ENCODE measurements around the gene PAF1.
A peak's percentile ranks its signal among the peaks of the same experiment; 100 is the strongest.
"Not testable (repeated sequence)": the region's sequence is repeated elsewhere in the genome, so short reads cannot be mapped to it uniquely, and the experiment has no call there.

The PAF1 gene

GRCh38 chr19:39341719-39342604, 48.9 kb downstream of the PAF1 start, which contains the start of gene SAMD4B:
Gene SAMD4B (plus strand): TSS chr19:39342421. CDS start chr19:39356894, 14,473 bp downstream.
- peak; percentile 94 for DNase-seq (ENCODE audit: low read depth, low spot score)
- Histone ChIP-seq H3K27me3 (ENCODE audit: insufficient read depth, insufficient read length) (no peaks in the 10 kb centered on the region), H3K9me3 (ENCODE audit: insufficient read depth, low read length) (no peaks in the 10 kb centered on the region), H3K4me3 (ENCODE audit: insufficient read length, low read depth) (peak within 1 kb of the TSS; percentile 86), H3K9ac (ENCODE audit: insufficient read length, low read depth) (peak within 1 kb of the TSS; percentile 86), H3K36me3 (ENCODE audit: insufficient read depth, insufficient read length, low read length) (peaks cover 10% of the 10 kb centered on the region), H3K4me1 (ENCODE audit: insufficient read depth, insufficient read length) (peaks cover 5% of the 10 kb centered on the region)
- TF ChIP-seq SUZ12 (IDR thresholded peaks at IDR 0.05; ENCODE audit: extremely low read depth, insufficient read depth, insufficient read length) = no peak
- TF ChIP-seq ZNF274 (IDR thresholded peaks at IDR 0.05; ENCODE audit: low read depth, low read length) = no peak
- no peak for TF ChIP-seq YY1 (IDR thresholded peaks at IDR 0.05; ENCODE audit: insufficient read depth, insufficient read length)

GRCh38 chr19:39341129-39341718, 49.7 kb downstream of the PAF1 start:
- TF ChIP-seq YY1 (IDR thresholded peaks at IDR 0.05; ENCODE audit: insufficient read depth, insufficient read length) (no peak), SUZ12 (IDR thresholded peaks at IDR 0.05; ENCODE audit: extremely low read depth, insufficient read depth, insufficient read length) (no peak), ZNF274 (IDR thresholded peaks at IDR 0.05; ENCODE audit: low read depth, low read length) (no peak)
- Histone ChIP-seq H3K9me3 (ENCODE audit: insufficient read depth, low read length) (no peaks in the 10 kb centered on the region), H3K36me3 (ENCODE audit: insufficient read depth, insufficient read length, low read length) (peaks cover 10% of the 10 kb centered on the region), H3K4me1 (ENCODE audit: insufficient read depth, insufficient read length) (peaks cover 5% of the 10 kb centered on the region), H3K4me3 (ENCODE audit: insufficient read length, low read depth) (peak overlapping the region; percentile 86), H3K9ac (ENCODE audit: insufficient read length, low read depth) (peak overlapping the region; percentile 79), H3K27me3 (ENCODE audit: insufficient read depth, insufficient read length) (no peaks in the 10 kb centered on the region)
- peak; percentile 22 for DNase-seq (ENCODE audit: low read depth, low spot score)

GRCh38 chr19:39340156-39340555, 50.8 kb downstream of the PAF1 start:
- not testable (repeated sequence) for H3K9me3 ChIP-seq (ENCODE audit: insufficient read depth, low read length); H3K4me1 ChIP-seq (ENCODE audit: insufficient read depth, insufficient read length); DNase-seq (ENCODE audit: low read depth, low spot score); H3K36me3 ChIP-seq (ENCODE audit: insufficient read depth, insufficient read length, low read length); H3K27me3 ChIP-seq (ENCODE audit: insufficient read depth, insufficient read length); H3K4me3 ChIP-seq (ENCODE audit: insufficient read length, low read depth); H3K9ac ChIP-seq (ENCODE audit: insufficient read length, low read depth)

GRCh38 chr19:39339674-39340073, 51.2 kb downstream of the PAF1 start:
- Histone ChIP-seq H3K4me3 (ENCODE audit: insufficient read length, low read depth) (no peak overlapping the region), H3K27me3 (ENCODE audit: insufficient read depth, insufficient read length) (no peaks in the 10 kb centered on the region), H3K9me3 (ENCODE audit: insufficient read depth, low read length) (no peaks in the 10 kb centered on the region), H3K9ac (ENCODE audit: insufficient read length, low read depth) (no peak overlapping the region), H3K4me1 (ENCODE audit: insufficient read depth, insufficient read length) (no peaks in the 10 kb centered on the region), H3K36me3 (ENCODE audit: insufficient read depth, insufficient read length, low read length) (no peaks in the 10 kb centered on the region)
- TF ChIP-seq SUZ12 (IDR thresholded peaks at IDR 0.05; ENCODE audit: extremely low read depth, insufficient read depth, insufficient read length) = no peak
- DNase-seq (ENCODE audit: low read depth, low spot score) = no peak

GRCh38 chr19:39336483-39336882, 54.4 kb downstream of the PAF1 start:
- no peaks in the 10 kb centered on the region for H3K27me3 ChIP-seq (ENCODE audit: insufficient read depth, insufficient read length)
- no peak for DNase-seq (ENCODE audit: low read depth, low spot score)
- TF ChIP-seq YY1 (IDR thresholded peaks at IDR 0.05; ENCODE audit: insufficient read depth, insufficient read length) (no peak), SUZ12 (IDR thresholded peaks at IDR 0.05; ENCODE audit: extremely low read depth, insufficient read depth, insufficient read length) (no peak), ZNF274 (IDR thresholded peaks at IDR 0.05; ENCODE audit: low read depth, low read length) (no peak)
- no peaks in the 10 kb centered on the region for H3K36me3 ChIP-seq (ENCODE audit: insufficient read depth, insufficient read length, low read length)
- no peaks in the 10 kb centered on the region for H3K9me3 ChIP-seq (ENCODE audit: insufficient read depth, low read length)
- H3K4me1 ChIP-seq (ENCODE audit: insufficient read depth, insufficient read length) = no peaks in the 10 kb centered on the region
- no peak overlapping the region for H3K4me3 ChIP-seq (ENCODE audit: insufficient read length, low read depth)
- H3K9ac ChIP-seq (ENCODE audit: insufficient read length, low read depth) = no peak overlapping the region
